Mesenchymal stem cell (in vitro differentiated cells and primary cell): ENCODE data around the gene CPA1.

ENCODE experiments used
- DNase-seq: peaks from one replicate; pipeline ENCODE4 v3.0.0-alpha.2; 2013
- H2AFZ ChIP-seq: one replicate; pipeline ENCODE4 v1.6.1; 2013; ENCODE audit warnings: low read depth, mild to moderate bottlenecking, control low read depth, inconsistent platforms, low read length, moderate library complexity
- H2AK5ac ChIP-seq: 2 replicates; pipeline ENCODE4 v1.6.1; 2013; ENCODE audit warnings: low read length, moderate library complexity, mild to moderate bottlenecking, inconsistent platforms; ENCODE audit not compliant: severe bottlenecking
- H2BK120ac ChIP-seq: one replicate; pipeline ENCODE4 v1.6.1; 2013; ENCODE audit warnings: low read depth, mild to moderate bottlenecking, inconsistent platforms, low read length, moderate library complexity
- H2BK12ac ChIP-seq, 2 experiments: one replicate each; pipeline ENCODE4 v1.6.1; 2013; ENCODE audit warnings: inconsistent platforms in 2 of 2, low read length in 2 of 2, mild to moderate bottlenecking in 2 of 2, moderate library complexity in 2 of 2, control low read depth in 1 of 2
- H2BK15ac ChIP-seq: one replicate; pipeline ENCODE4 v1.6.1; 2013; ENCODE audit warnings: mild to moderate bottlenecking, low read depth, inconsistent platforms; ENCODE audit not compliant: poor library complexity, severe bottlenecking
- H2BK5ac ChIP-seq: 2 replicates; pipeline ENCODE4 v1.6.1; 2013; ENCODE audit warnings: low read depth, mild to moderate bottlenecking, low read length, control low read depth, inconsistent platforms; ENCODE audit not compliant: poor library complexity, severe bottlenecking
- H3K14ac ChIP-seq, 2 experiments: one replicate each; pipeline ENCODE4 v1.6.1; 2013; ENCODE audit warnings: inconsistent platforms in 2 of 2, low read length in 2 of 2, control low read depth in 1 of 2, mild to moderate bottlenecking in 1 of 2, moderate library complexity in 1 of 2
- H3K18ac ChIP-seq, 2 experiments: one replicate each; pipeline ENCODE4 v1.6.1; 2013; ENCODE audit warnings: inconsistent platforms in 2 of 2, low read length in 2 of 2, control low read depth in 1 of 2, low read depth in 1 of 2, mild to moderate bottlenecking in 1 of 2
- H3K23ac ChIP-seq, 2 experiments: one replicate each; pipeline ENCODE4 v1.6.1; 2013; ENCODE audit warnings: inconsistent platforms in 2 of 2, low read length in 2 of 2, mild to moderate bottlenecking in 2 of 2, moderate library complexity in 2 of 2, control low read depth in 1 of 2
- H3K27ac ChIP-seq: 2 replicates; pipeline ENCODE4 v1.5.1; 2013; ENCODE audit warnings: mild to moderate bottlenecking, moderate library complexity, low read length, control low read depth, inconsistent platforms; ENCODE audit not compliant: poor library complexity, severe bottlenecking
- H3K27me3 ChIP-seq, 2 experiments: 2 replicates each; pipeline versions ENCODE4 v1.6.1 to v1.7.0; 2013; ENCODE audit warnings: low read length in 2 of 2, mild to moderate bottlenecking in 2 of 2, moderate library complexity in 2 of 2, control low read depth in 1 of 2, inconsistent platforms in 1 of 2; ENCODE audit not compliant: control insufficient read depth in 1 of 2, insufficient read depth in 1 of 2
- H3K36me3 ChIP-seq, 2 experiments: 2 replicates each; pipeline versions ENCODE4 v1.6.1 to v1.7.0; 2013; ENCODE audit warnings: low read length in 2 of 2, control low read depth in 1 of 2, inconsistent platforms in 1 of 2, low read depth in 1 of 2, mild to moderate bottlenecking in 1 of 2; ENCODE audit not compliant: insufficient read depth in 2 of 2, control insufficient read depth in 1 of 2
- H3K4ac ChIP-seq, 2 experiments: one replicate each; pipeline ENCODE4 v1.6.1; 2013; ENCODE audit warnings: inconsistent platforms in 2 of 2, low read length in 2 of 2, mild to moderate bottlenecking in 2 of 2, moderate library complexity in 2 of 2, control low read depth in 1 of 2, low read depth in 1 of 2
- H3K4me1 ChIP-seq: 2 replicates; pipeline ENCODE4 v1.6.1; 2013; ENCODE audit warnings: low read depth, low read length, control low read depth; ENCODE audit not compliant: control insufficient read depth, insufficient read depth
- H3K4me2 ChIP-seq: 2 replicates; pipeline ENCODE4 v1.6.1; 2013; ENCODE audit warnings: low read length, mild to moderate bottlenecking, inconsistent platforms; ENCODE audit not compliant: poor library complexity, severe bottlenecking
- H3K4me3 ChIP-seq, 2 experiments: 2 replicates each; pipeline versions ENCODE4 v1.5.1 to v1.7.0; 2013; ENCODE audit warnings: low read length in 2 of 2, mild to moderate bottlenecking in 2 of 2, control low read depth in 1 of 2, low read depth in 1 of 2; ENCODE audit not compliant: insufficient read depth in 1 of 2
- H3K79me1 ChIP-seq: replicated peaks from 2 replicates; pipeline ENCODE4 v1.6.1; 2013; ENCODE audit warnings: mild to moderate bottlenecking, control low read depth, low read length, inconsistent platforms; ENCODE audit not compliant: poor library complexity, severe bottlenecking
- H3K9ac ChIP-seq: 2 replicates; pipeline ENCODE4 v1.7.0; 2013; ENCODE audit warnings: mild to moderate bottlenecking, low read length, moderate library complexity
- H3K9me3 ChIP-seq: 2 replicates; pipeline ENCODE4 v1.7.0; 2013; ENCODE audit warnings: mild to moderate bottlenecking, low read length; ENCODE audit not compliant: control insufficient read depth
- H4K8ac ChIP-seq: one replicate; pipeline ENCODE4 v1.6.1; 2013; ENCODE audit warnings: inconsistent platforms, mild to moderate bottlenecking, low read length, moderate library complexity
- H4K91ac ChIP-seq: one replicate; pipeline ENCODE4 v1.6.1; 2013; ENCODE audit warnings: mild to moderate bottlenecking, low read length, inconsistent platforms
- WGBS: methylation state at CpG from one replicate; pipeline ENCODE4 v1.1.7; 2013; ENCODE audit warnings: mixed read lengths; 5-methylcytosine and 5-hydroxymethylcytosine counted together

The CPA1 gene

GRCh38 chr7:130401101-130401500, 20.8 kb downstream of the CPA1 start:
- Histone ChIP-seq H3K4ac (no peak overlapping the region), H2BK120ac (no peak overlapping the region), H4K8ac (no peak overlapping the region), H3K4me2 (no peak overlapping the region), H2BK5ac (no peak overlapping the region), H2AFZ (no peak overlapping the region), H3K9me3 (no peaks in the 10 kb centered on the region), H2BK15ac (no peak overlapping the region), H3K79me1 (no peaks in the 10 kb centered on the region), H3K14ac (no peak overlapping the region), H3K36me3 (peaks cover 7 to 10% of the 10 kb centered on the region in 2 experiments), H3K9ac (peak overlapping the region; percentile 69), H3K23ac (no peak overlapping the region), H2BK12ac (no peak overlapping the region), H3K4me3 (no peak overlapping the region), H4K91ac (no peak overlapping the region), H3K4me1 (no peaks in the 10 kb centered on the region), H3K27me3 (no peaks in the 10 kb centered on the region), H2AK5ac (no peak overlapping the region), H3K18ac (no peak overlapping the region), H3K27ac (no peak overlapping the region)
- no CpG with 5 or more reads among the region's 1 CpG for WGBS
- no peak for DNase-seq

GRCh38 chr7:130401578-130401977, 21.3 kb downstream of the CPA1 start:
- H3K36me3 ChIP-seq, result peaks cover 7 to 10% of the 10 kb centered on the region in 2 experiments
- WGBS, result 98% methylated on average over 3 of the region's 3 CpGs
- H3K4me2 ChIP-seq, result no peak overlapping the region

GRCh38 chr7:130405003-130405402, 24.7 kb downstream of the CPA1 start:
- H4K91ac ChIP-seq, result no peak overlapping the region
- H3K4ac ChIP-seq, result no peak overlapping the region
- H3K27me3 ChIP-seq, result no peaks in the 10 kb centered on the region
- no peak overlapping the region for H3K23ac ChIP-seq
- H3K27ac ChIP-seq, result no peak overlapping the region
- H3K14ac ChIP-seq, result no peak overlapping the region
- no peaks in the 10 kb centered on the region for H3K79me1 ChIP-seq
- no peak overlapping the region for H2BK5ac ChIP-seq
- no peak overlapping the region for H3K4me2 ChIP-seq
- WGBS, result 100% methylated on average over 2 of the region's 2 CpGs
- H3K36me3 ChIP-seq, result peaks cover 6 to 7% of the 10 kb centered on the region in 2 experiments
- no peaks in the 10 kb centered on the region for H3K9me3 ChIP-seq
- H3K4me1 ChIP-seq, result peaks cover 2% of the 10 kb centered on the region
- no peak overlapping the region for H2AK5ac ChIP-seq
- no peak overlapping the region for H2BK12ac ChIP-seq
- no peak overlapping the region for H3K4me3 ChIP-seq
- H2AFZ ChIP-seq, result no peak overlapping the region
- H3K9ac ChIP-seq, result no peak overlapping the region
- H3K18ac ChIP-seq, result no peak overlapping the region
- H2BK15ac ChIP-seq, result no peak overlapping the region
- no peak for DNase-seq
- H4K8ac ChIP-seq, result no peak overlapping the region
- no peak overlapping the region for H2BK120ac ChIP-seq

More at GRCh38 chr7:130401578-130401977, 21.3 kb downstream of the CPA1 start:
- Histone ChIP-seq H4K8ac (no peak overlapping the region), H2AFZ (no peak overlapping the region), H3K27me3 (no peaks in the 10 kb centered on the region), H3K4ac (no peak overlapping the region), H3K79me1 (no peaks in the 10 kb centered on the region), H2BK15ac (no peak overlapping the region), H2BK120ac (no peak overlapping the region), H3K14ac (no peak overlapping the region), H3K18ac (no peak overlapping the region), H3K4me3 (no peak overlapping the region), H2BK12ac (no peak overlapping the region), H4K91ac (no peak overlapping the region), H3K9me3 (no peaks in the 10 kb centered on the region), H3K27ac (no peak overlapping the region), H3K23ac (no peak overlapping the region), H2BK5ac (no peak overlapping the region), H3K4me1 (no peaks in the 10 kb centered on the region), H2AK5ac (no peak overlapping the region), H3K9ac (peak overlapping the region; percentile 69)
- DNase-seq, result no peak

- Histone ChIP-seq H3K79me1 (peaks cover 2% of the 10 kb centered on the region), H3K4me1 (peaks cover 4% of the 10 kb centered on the region), H3K9ac (no peak overlapping the region), H3K18ac (no peak overlapping the region), H3K23ac (no peak overlapping the region), H3K27ac (no peak overlapping the region), H4K91ac (no peak overlapping the region), H3K4me2 (no peak overlapping the region), H2BK120ac (no peak overlapping the region), H2AK5ac (no peak overlapping the region), H2AFZ (no peak overlapping the region), H2BK15ac (no peak overlapping the region), H2BK12ac (no peak overlapping the region), H3K4me3 (no peak overlapping the region), H3K36me3 (no peaks in the 10 kb centered on the region), H3K9me3 (no peaks in the 10 kb centered on the region), H4K8ac (no peak overlapping the region), H3K4ac (no peak overlapping the region), H2BK5ac (no peak overlapping the region), H3K27me3 (no peaks in the 10 kb centered on the region), H3K14ac (no peak overlapping the region)
- DNase-seq, result peak; percentile 57
- 0% methylated on average over 1 of the region's 3 CpGs for WGBS
These were observed 28.9 kb downstream of the CPA1 start for GRCh38 chr7:130409067-130409711.
